Activated CD8-positive, alpha-beta memory T cell treated with anti-CD3 and anti-CD28 coated beads, Interleukin-2, amount 50 U/mL, for 24 hours (primary cell): ENCODE results near the gene DLG1.

ENCODE experiments used
- DNase-seq: peaks from one replicate; pipeline ENCODE4 v3.0.0-alpha.2; 2020; ENCODE audit errors: extremely low read depth

The DLG1 gene

GRCh38 chr3:196997311-196997710 is 301.1 kb downstream of the DLG1 start:
- DNase-seq, result no peak

GRCh38 chr3:196996454-196997265 is 301.8 kb downstream of the DLG1 start:
- DNase-seq, result no peak

- no peak for DNase-seq
Observed at GRCh38 chr3:196995646-196996355, 302.6 kb downstream of the DLG1 start.

GRCh38 chr3:196995027-196995426 is 303.4 kb downstream of the DLG1 start:
- no peak for DNase-seq

GRCh38 chr3:196994056-196994455 is 304.4 kb downstream of the DLG1 start:
- no peak for DNase-seq
